CD4-positive, alpha-beta T cell treated with Interleukin-10 for 1 hour (primary cell): Measurements from ENCODE around the gene LAMA1.

Experiments used
- DNase-seq: peaks from one replicate; pipeline ENCODE4 v3.0.0-alpha.2; 2020

The LAMA1 gene

GRCh38 chr18:6980363-6980762 is 137.2 kb downstream of the LAMA1 start:
- DNase-seq, result no peak

GRCh38 chr18:6979954-6980353 is 137.6 kb downstream of the LAMA1 start:
- DNase-seq, result no peak

GRCh38 chr18:6976935-6977334 is 140.7 kb downstream of the LAMA1 start:
- DNase-seq, result no peak

GRCh38 chr18:6975084-6975483 is 142.5 kb downstream of the LAMA1 start:
- no peak for DNase-seq

- no peak for DNase-seq
Measured at GRCh38 chr18:6971823-6972478, 145.6 kb downstream of the LAMA1 start.

GRCh38 chr18:6963452-6964097 is 154.0 kb downstream of the LAMA1 start:
- DNase-seq, result no peak

GRCh38 chr18:6962571-6963451 is 154.8 kb downstream of the LAMA1 start:
- no peak for DNase-seq

GRCh38 chr18:6961331-6961730 is 156.3 kb downstream of the LAMA1 start:
- DNase-seq, result no peak

- no peak for DNase-seq
Measured at GRCh38 chr18:6960656-6961055, 156.9 kb downstream of the LAMA1 start.

- no peak for DNase-seq
Measured at GRCh38 chr18:6960124-6960523, 157.5 kb downstream of the LAMA1 start.

GRCh38 chr18:6959110-6959509 is 158.5 kb downstream of the LAMA1 start:
- no peak for DNase-seq

GRCh38 chr18:6956999-6957398 is 160.6 kb downstream of the LAMA1 start:
- no peak for DNase-seq

- DNase-seq, result no peak
Measured at GRCh38 chr18:6956495-6956894, 161.1 kb downstream of the LAMA1 start.

GRCh38 chr18:6955304-6955703 is 162.3 kb downstream of the LAMA1 start:
- no peak for DNase-seq

GRCh38 chr18:6954501-6954900 is 163.1 kb downstream of the LAMA1 start:
- DNase-seq, result no peak

- DNase-seq, result no peak
Measured at GRCh38 chr18:6951336-6952090, 166.1 kb downstream of the LAMA1 start.

- DNase-seq, result no peak
Measured at GRCh38 chr18:6950641-6951040, 167.0 kb downstream of the LAMA1 start.

GRCh38 chr18:6949800-6950586 is 167.6 kb downstream of the LAMA1 start:
- no peak for DNase-seq

GRCh38 chr18:6948281-6949055 is 169.1 kb downstream of the LAMA1 start:
- no peak for DNase-seq

GRCh38 chr18:6947338-6948030 is 170.1 kb downstream of the LAMA1 start:
- no peak for DNase-seq

GRCh38 chr18:6943143-6943542 is 174.5 kb downstream of the LAMA1 start:
- DNase-seq, result no peak
